Chondrocyte (in vitro differentiated cells): ENCODE measurements around the gene KLHL8. TPM values are rescaled to one million over a fixed set of nuclear protein-coding genes. Genes with fewer than 3 reads are reported as not detected.

Experiments
- DNase-seq: peaks from one replicate; pipeline ENCODE4 v3.0.0; 2021; ENCODE audit warnings: mixed read lengths, low spot score
- H3K27ac Mint-ChIP-seq: one replicate; pipeline ENCODE4 v1.8.0; 2021; ENCODE audit warnings: mild to moderate bottlenecking, moderate library complexity, mixed read lengths; ENCODE audit not compliant: unreplicated experiment
- H3K27me3 Mint-ChIP-seq: 2 replicates; pipeline ENCODE4 v1.8.0; 2021; ENCODE audit warnings: low read depth, mixed read lengths
- H3K36me3 Mint-ChIP-seq: 2 replicates; pipeline ENCODE4 v1.8.0; 2021; ENCODE audit warnings: low read depth, mixed read lengths
- H3K4me1 Mint-ChIP-seq: 2 replicates; pipeline ENCODE4 v1.8.0; 2021; ENCODE audit warnings: low read depth, mild to moderate bottlenecking, mixed read lengths
- H3K4me3 Mint-ChIP-seq: one replicate; pipeline ENCODE4 v1.8.0; 2021; ENCODE audit warnings: mild to moderate bottlenecking, moderate library complexity, mixed read lengths; ENCODE audit not compliant: unreplicated experiment
- H3K9me3 Mint-ChIP-seq: 2 replicates; pipeline ENCODE4 v1.8.0; 2021; ENCODE audit warnings: low read depth, mixed read lengths
- total RNA-seq: library from RNA; stranded (reverse); gene quantifications from 3 replicates; pipeline ENCODE4 v1.2.1, GENCODE V29; 2021
- TF ChIP-seq, protein P1 (sequence below): fragments of 200-600 bp; sonication (generic); IDR thresholded peaks from 2 replicates; pipeline ENCODE4 v1.5.0; 2021; ENCODE audit warnings: antibody characterized with exemption, mild to moderate bottlenecking, moderate library complexity

The KLHL8 gene
- total RNA-seq, 1 donor from 2014 or later = 9.1 TPM

DNA sequence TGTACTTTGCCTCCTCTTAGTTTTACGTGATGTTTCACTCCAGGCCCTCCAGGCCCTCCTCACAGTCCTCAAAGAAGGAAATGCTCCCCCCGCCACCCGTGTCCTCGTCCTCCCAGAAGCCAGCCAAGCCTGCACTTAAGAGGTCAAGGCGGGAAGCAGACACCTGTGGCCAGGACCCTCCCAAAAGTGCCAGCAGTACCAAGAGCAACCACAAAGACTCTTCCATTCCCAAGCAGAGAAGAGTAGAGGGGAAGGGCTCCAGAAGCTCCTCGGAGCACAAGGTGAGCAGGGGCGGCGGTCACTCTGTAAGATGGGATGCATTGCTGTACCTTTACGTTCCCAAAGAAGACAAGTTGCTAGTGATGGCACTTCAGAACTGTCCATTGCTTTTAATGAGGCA is 94.4 kb downstream of the KLHL8 start:
- H3K9me3 Mint-ChIP-seq = no peaks in the 10 kb centered on the region
- no peak for DNase-seq
- peaks cover 26% of the 10 kb centered on the region for H3K36me3 Mint-ChIP-seq
- H3K4me1 Mint-ChIP-seq = peaks cover 33% of the 10 kb centered on the region
- H3K27me3 Mint-ChIP-seq = no peaks in the 10 kb centered on the region
- H3K27ac Mint-ChIP-seq = no peak overlapping the region
- TF ChIP-seq, protein P1, sequence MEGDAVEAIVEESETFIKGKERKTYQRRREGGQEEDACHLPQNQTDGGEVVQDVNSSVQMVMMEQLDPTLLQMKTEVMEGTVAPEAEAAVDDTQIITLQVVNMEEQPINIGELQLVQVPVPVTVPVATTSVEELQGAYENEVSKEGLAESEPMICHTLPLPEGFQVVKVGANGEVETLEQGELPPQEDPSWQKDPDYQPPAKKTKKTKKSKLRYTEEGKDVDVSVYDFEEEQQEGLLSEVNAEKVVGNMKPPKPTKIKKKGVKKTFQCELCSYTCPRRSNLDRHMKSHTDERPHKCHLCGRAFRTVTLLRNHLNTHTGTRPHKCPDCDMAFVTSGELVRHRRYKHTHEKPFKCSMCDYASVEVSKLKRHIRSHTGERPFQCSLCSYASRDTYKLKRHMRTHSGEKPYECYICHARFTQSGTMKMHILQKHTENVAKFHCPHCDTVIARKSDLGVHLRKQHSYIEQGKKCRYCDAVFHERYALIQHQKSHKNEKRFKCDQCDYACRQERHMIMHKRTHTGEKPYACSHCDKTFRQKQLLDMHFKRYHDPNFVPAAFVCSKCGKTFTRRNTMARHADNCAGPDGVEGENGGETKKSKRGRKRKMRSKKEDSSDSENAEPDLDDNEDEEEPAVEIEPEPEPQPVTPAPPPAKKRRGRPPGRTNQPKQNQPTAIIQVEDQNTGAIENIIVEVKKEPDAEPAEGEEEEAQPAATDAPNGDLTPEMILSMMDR = no peak
- no peak overlapping the region for H3K4me3 Mint-ChIP-seq

DNA sequence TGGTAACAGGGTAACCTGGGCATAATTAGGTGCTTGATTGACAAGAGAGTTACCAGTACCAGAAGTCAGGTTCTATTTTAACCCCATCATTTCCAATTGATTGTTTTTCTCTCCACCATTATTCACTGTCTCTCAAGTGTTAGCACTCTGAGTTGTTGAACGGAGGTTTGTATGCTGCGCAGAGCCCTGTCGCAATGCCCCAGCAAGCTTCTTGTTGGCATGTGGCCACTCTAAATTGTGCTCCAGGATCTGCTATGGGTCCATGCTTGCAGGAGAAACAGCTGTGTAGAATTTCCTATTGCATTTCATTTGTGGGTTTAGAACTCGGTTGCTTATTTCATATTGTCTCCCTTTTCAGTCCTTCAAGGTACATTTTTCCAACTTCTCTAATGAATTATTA is 98.2 kb downstream of the KLHL8 start:
- H3K36me3 Mint-ChIP-seq = peaks cover 14% of the 10 kb centered on the region

DNA sequence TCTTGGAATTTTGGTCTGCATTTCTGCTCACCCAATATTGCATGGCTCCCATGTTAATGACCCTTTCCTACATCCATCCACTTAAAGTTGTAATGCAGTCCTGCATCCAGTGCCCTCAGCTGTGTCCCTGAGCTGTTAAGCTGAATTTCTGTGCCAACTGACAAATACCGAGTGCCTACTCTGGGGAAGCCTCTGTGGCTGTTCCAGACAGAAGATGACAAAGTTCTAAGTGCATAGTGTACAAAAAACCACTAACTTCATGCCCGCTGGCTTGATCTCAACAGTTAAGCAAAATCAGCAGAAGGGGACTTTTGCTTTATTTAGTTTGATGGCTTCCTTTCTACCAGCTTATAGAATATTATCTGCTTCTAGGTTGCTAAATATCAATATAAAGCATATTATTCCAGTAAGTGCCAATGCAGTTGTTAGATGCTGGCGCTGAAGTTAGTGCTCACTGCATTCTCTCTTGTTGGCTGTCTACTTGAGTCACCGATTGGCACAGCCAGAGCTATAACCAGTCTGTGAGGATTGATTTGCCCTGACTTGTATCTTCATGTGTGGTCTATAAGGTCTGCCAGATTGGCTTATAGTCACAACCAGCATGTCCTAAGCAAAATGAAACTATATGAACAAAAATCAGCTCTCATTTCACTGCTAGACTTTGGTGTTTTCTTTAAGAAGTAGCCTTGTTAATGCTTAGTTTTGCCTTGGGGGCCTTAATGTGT is 98.9 kb downstream of the KLHL8 start:
- Mint-ChIP-seq H3K27me3 (no peaks in the 10 kb centered on the region), H3K36me3 (peaks cover 9% of the 10 kb centered on the region), H3K9me3 (no peaks in the 10 kb centered on the region), H3K27ac (peak overlapping the region; percentile 86), H3K4me3 (no peak overlapping the region), H3K4me1 (peaks cover 78% of the 10 kb centered on the region)
- no peak for DNase-seq
- TF ChIP-seq, protein P1 = no peak

More for the DNA sequence above, 98.2 kb downstream of the KLHL8 start:
- peak overlapping the region; percentile 49 for H3K27ac Mint-ChIP-seq
- no peaks in the 10 kb centered on the region for H3K27me3 Mint-ChIP-seq
- TF ChIP-seq, protein P1 = no peak
- H3K4me1 Mint-ChIP-seq = peaks cover 70% of the 10 kb centered on the region
- no peak overlapping the region for H3K4me3 Mint-ChIP-seq
- H3K9me3 Mint-ChIP-seq = no peaks in the 10 kb centered on the region
- no peak for DNase-seq

DNA sequence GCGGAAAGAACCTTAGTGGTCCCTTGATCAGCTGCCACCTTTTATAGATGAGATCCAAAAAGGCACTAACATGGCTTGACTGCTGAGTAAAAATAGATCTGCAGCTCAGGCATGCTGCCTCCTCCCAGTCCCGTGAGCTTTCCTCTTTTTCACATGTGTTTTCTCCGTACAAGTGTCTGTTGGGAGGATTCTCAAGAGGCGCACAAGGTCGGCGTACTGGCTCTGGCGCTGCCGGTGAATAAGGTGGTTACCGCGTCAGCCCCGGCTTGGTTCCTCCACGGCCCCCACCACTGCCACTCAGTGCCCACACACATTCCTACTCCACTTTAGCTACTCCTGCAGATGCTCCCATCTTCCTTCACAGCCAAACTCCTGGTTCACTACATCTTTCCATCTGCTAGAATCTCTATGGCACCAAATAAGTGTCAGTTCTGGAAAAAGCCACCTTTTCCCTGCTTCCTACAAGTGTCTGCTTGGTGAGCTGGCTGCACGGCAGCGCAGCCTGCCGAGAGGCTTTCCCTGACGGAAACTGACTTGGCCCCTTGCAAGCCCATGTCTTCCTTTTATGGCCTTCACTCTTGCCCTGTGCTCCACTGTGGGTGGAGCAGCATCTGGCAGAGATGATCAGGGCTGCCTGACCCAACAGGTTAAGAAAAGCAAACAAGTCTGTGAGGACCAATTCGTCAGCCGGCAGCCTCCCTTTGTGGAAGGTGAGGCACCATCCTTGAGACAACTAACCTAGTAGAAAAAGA is 99.8 kb downstream of the KLHL8 start:
- TF ChIP-seq, protein P1 = no peak
- Mint-ChIP-seq H3K9me3 (no peaks in the 10 kb centered on the region), H3K27me3 (no peaks in the 10 kb centered on the region), H3K4me1 (peaks cover 87% of the 10 kb centered on the region), H3K4me3 (peak overlapping the region; percentile 44), H3K36me3 (peaks cover 5% of the 10 kb centered on the region), H3K27ac (peak overlapping the region; percentile 74)
- DNase-seq = no peak

DNA sequence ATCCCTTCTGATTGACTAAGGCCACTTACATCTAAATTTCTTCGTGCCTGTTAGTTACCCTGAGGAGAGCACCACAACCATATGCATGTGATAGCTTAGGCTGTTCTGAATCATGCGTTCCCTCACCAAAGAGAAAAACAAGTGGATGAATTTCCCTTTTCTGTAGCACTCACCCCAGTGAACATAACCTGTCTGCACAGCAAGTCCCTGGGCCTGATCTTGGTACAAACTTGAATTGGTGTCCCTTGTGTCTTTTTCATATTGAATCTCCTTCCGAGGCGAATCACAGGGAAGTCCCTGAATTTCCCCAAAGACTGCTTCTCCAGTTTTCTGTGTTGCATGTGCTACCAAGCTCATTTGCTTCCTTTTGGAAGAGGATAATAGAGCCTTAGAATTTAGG is 100.4 kb downstream of the KLHL8 start:
- Mint-ChIP-seq H3K27me3 (no peaks in the 10 kb centered on the region), H3K4me1 (peaks cover 87% of the 10 kb centered on the region), H3K36me3 (peaks cover under 1% of the 10 kb centered on the region), H3K4me3 (no peak overlapping the region), H3K27ac (peak overlapping the region; percentile 74), H3K9me3 (no peaks in the 10 kb centered on the region)
- DNase-seq = no peak
- TF ChIP-seq, protein P1 = no peak
